Endothelial cell (in vitro differentiated cells): ENCODE data around the gene DLGAP1. TPM values are rescaled to one million over a fixed set of nuclear protein-coding genes. Genes with fewer than 3 reads are reported as not detected.
A peak's percentile ranks its signal among the peaks of the same experiment; 100 is the strongest.

Experiments used
- DNase-seq: peaks from one replicate; pipeline ENCODE4 v3.0.0; 2021; ENCODE audit warnings: low spot score
- H3K27ac Mint-ChIP-seq: one replicate; pipeline ENCODE4 v1.8.0; 2021; ENCODE audit warnings: mixed read lengths, inconsistent platforms; ENCODE audit not compliant: unreplicated experiment
- H3K27me3 Mint-ChIP-seq: one replicate; pipeline ENCODE4 v1.8.0; 2021; ENCODE audit warnings: mild to moderate bottlenecking, moderate library complexity, mixed read lengths, inconsistent platforms; ENCODE audit not compliant: unreplicated experiment
- H3K36me3 Mint-ChIP-seq: one replicate; pipeline ENCODE4 v1.8.0; 2021; ENCODE audit warnings: mild to moderate bottlenecking, low read depth, mixed read lengths, inconsistent platforms; ENCODE audit not compliant: unreplicated experiment
- H3K4me1 Mint-ChIP-seq: one replicate; pipeline ENCODE4 v1.8.0; 2021; ENCODE audit warnings: mild to moderate bottlenecking, mixed read lengths, inconsistent platforms; ENCODE audit not compliant: unreplicated experiment
- H3K4me3 Mint-ChIP-seq: one replicate; pipeline ENCODE4 v1.8.0; 2021; ENCODE audit warnings: mild to moderate bottlenecking, mixed read lengths, inconsistent platforms; ENCODE audit not compliant: unreplicated experiment
- H3K9me3 Mint-ChIP-seq: one replicate; pipeline ENCODE4 v1.8.0; 2021; ENCODE audit warnings: mixed read lengths, inconsistent platforms; ENCODE audit not compliant: unreplicated experiment
- CTCF ChIP-seq: fragments of 200-600 bp; sonication (generic); IDR thresholded peaks from one replicate; pipeline ENCODE4 v1.5.0; 2021; ENCODE audit warnings: antibody characterized with exemption; ENCODE audit not compliant: unreplicated experiment
- total RNA-seq: library from RNA; stranded (reverse); fragmentation: NEBNext Ultra II Directional; extraction: Animal tissue kit (Norgen Biotek cat#: 25700); gene quantifications from one replicate; pipeline ENCODE4 v1.2.1, GENCODE V29; 2021; ENCODE audit not compliant: unreplicated experiment

Gene DLGAP1
- total RNA-seq, 1 donor from 2014 or later = 1.8 TPM

- Mint-ChIP-seq H3K9me3 (no peaks in the 10 kb centered on the region), H3K4me3 (peak overlapping the region; percentile 10), H3K27me3 (peaks cover 5% of the 10 kb centered on the region), H3K36me3 (peaks cover 4% of the 10 kb centered on the region), H3K4me1 (peaks cover 20% of the 10 kb centered on the region), H3K27ac (no peak overlapping the region)
- DNase-seq = no peak
- no peak for TF ChIP-seq CTCF
Measured at GRCh38 chr18:3577281-3577855, 877.7 kb downstream of the DLGAP1 start.

DNA sequence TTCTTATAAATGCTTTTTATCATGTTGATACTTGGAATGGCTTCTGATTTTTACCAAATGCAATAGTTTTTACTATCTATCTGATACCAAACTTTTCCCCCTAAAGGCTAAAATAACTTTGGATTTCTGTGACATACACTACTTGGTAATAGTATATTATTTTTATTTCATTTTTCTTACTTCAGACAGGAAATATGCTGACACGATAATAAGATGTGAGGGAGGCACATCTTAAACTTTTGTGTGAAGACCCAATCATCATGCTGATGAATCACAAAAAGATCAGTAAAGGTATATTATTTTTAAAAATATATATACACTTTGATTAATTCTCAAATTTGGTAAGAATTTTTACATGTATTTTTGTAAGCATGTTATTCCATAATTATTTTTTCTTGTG lies 882.3 kb downstream of the DLGAP1 start:
- TF ChIP-seq CTCF = no peak
- no peak for DNase-seq
- H3K4me3 Mint-ChIP-seq = no peak overlapping the region
- peaks cover 8% of the 10 kb centered on the region for H3K4me1 Mint-ChIP-seq
- peaks cover 3% of the 10 kb centered on the region for H3K27me3 Mint-ChIP-seq
- no peaks in the 10 kb centered on the region for H3K36me3 Mint-ChIP-seq
- no peak overlapping the region for H3K27ac Mint-ChIP-seq
- no peaks in the 10 kb centered on the region for H3K9me3 Mint-ChIP-seq

- DNase-seq = no peak
- Mint-ChIP-seq H3K36me3 (no peaks in the 10 kb centered on the region), H3K27ac (no peak overlapping the region), H3K9me3 (no peaks in the 10 kb centered on the region), H3K27me3 (no peaks in the 10 kb centered on the region), H3K4me3 (no peak overlapping the region), H3K4me1 (peaks cover 4% of the 10 kb centered on the region)
- no peak for TF ChIP-seq CTCF
Measured at GRCh38 chr18:3566851-3567250, 888.3 kb downstream of the DLGAP1 start.

GRCh38 chr18:3560755-3561154 lies 894.4 kb downstream of the DLGAP1 start:
- Mint-ChIP-seq H3K4me1 (peaks cover 4% of the 10 kb centered on the region), H3K27ac (no peak overlapping the region), H3K36me3 (no peaks in the 10 kb centered on the region), H3K4me3 (no peak overlapping the region), H3K9me3 (no peaks in the 10 kb centered on the region), H3K27me3 (no peaks in the 10 kb centered on the region)
- no peak for DNase-seq
- no peak for TF ChIP-seq CTCF

DNA sequence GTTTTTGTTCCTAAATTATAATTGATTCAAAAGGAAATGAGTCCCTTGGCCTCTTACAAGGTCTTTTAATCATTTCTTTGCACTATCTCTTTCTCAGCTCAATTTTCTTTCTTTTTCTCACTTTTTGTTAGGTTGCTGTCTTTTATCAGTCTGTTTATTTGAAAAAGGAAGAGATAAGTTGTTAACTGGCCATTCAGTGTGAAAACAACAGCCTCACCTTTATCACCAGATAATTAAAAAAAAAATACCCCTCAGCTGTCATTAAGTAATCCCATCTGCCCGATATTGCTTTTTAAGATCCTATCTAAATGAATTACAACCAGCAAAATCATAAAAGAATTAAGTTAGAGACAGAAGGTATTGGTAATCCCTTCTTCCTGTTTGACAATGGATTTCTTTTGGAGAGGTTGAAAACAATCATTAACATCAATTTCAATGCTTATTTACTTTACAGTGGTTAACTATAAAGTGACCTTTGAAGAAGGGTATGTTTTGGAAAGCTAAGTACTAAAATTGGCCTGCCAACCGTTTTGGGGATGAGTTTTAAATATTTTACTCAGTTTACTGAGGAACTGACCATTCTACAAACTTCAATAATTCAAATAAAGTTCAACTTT lies 900.2 kb downstream of the DLGAP1 start:
- no peak for DNase-seq
- TF ChIP-seq CTCF = no peak
- H3K36me3 Mint-ChIP-seq = no peaks in the 10 kb centered on the region
- H3K27me3 Mint-ChIP-seq = no peaks in the 10 kb centered on the region
- H3K4me1 Mint-ChIP-seq = peaks cover 13% of the 10 kb centered on the region
- H3K4me3 Mint-ChIP-seq = no peak overlapping the region
- no peak overlapping the region for H3K27ac Mint-ChIP-seq
- no peaks in the 10 kb centered on the region for H3K9me3 Mint-ChIP-seq
